GM19397 (cell line): Measurements from ENCODE around the gene DBX2.
"Not testable (repeated sequence)": the region's sequence is repeated elsewhere in the genome, so short reads cannot be mapped to it uniquely, and the experiment has no call there.

Experiments
- ATAC-seq: cut with Tn5 transposase; IDR thresholded peaks from one replicate; pipeline ENCODE4 v1.9.1; 2021; ENCODE audit warnings: mild to moderate bottlenecking, moderate library complexity; ENCODE audit not compliant: unreplicated experiment

Gene DBX2

GRCh38 chr12:45050751-45051571 is at the start of gene DBX2:
DBX2 (minus strand) TSS chr12:45051099; CDS start chr12:45050927, 172 bp downstream.
- ATAC-seq = no peak

DNA sequence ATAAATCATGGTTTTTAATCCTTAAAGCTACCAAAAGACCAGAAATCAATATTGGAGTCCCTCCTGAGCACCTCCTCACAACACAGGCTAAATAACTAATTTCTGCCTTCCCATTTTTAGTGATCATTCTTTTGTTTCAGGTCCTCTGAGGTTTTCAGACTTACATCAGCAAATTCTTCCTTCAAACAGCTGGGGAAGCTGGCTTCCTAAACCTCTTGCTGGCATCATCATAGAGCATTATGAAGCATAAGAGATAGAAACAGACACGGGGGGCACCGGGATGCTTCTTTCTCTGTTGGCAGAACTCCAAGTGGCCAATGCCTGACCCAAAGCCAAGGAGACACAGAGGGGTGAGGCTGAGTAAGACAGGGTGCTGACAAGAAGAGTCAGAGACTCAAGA is 47.9 kb upstream of the DBX2 start:
- ATAC-seq = no peak

GRCh38 chr12:45095417-45095816 is 44.5 kb upstream of the DBX2 start:
- not testable (repeated sequence) for ATAC-seq

GRCh38 chr12:45093051-45093450 is 42.2 kb upstream of the DBX2 start:
- no peak for ATAC-seq

DNA sequence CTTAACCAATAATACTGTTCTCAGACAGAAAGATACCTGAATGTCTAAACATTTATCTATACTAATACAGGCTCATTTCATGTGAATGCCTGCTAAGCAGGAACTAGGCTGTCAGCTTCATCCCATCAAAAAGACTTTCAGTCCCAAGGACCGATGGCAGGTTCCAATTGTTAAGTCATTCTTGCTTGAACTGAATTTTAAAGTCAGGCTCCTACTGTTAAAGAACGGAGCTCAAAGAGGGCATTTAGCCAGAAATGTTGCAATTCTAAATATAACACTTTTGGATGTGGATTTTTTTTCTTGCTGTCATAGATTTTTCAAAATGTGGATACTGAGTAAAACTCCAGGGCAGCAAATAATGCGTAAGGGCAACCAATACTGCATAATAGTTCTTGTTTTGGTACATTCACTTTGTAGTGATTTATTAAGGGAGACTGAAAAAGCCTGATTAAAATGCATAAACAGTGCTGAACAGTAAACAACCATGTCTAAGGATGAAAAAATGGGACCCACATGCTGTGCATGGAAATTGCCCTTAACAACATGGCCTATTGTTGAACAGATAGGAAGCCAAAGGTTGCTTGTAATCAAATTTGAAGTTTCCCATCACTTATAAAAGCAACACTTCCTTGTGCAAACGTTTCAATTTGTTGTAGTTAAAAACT is 38.6 kb upstream of the DBX2 start:
- no peak for ATAC-seq

- ATAC-seq = no peak
These were observed 37.7 kb upstream of the DBX2 start for GRCh38 chr12:45088608-45089007.

DNA sequence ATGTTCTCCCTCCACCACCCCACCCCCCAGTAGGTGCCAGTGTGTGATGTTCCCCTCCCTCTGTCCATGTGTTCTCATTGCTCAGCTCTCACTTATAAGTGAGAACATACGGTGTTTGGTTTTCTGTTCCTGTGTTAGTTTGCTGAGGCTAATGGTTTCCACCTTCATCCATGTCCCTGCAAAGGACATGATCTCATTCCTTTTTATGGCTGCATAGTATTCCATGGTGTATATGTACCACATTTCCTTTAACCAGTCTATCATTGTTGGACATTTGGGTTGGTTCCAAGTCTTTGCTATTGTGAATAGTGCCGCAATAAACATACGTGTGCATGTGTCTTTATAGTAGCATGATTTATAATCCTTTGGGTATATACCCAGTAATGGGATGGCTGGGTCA is 33.3 kb upstream of the DBX2 start:
- ATAC-seq = not testable (repeated sequence)

DNA sequence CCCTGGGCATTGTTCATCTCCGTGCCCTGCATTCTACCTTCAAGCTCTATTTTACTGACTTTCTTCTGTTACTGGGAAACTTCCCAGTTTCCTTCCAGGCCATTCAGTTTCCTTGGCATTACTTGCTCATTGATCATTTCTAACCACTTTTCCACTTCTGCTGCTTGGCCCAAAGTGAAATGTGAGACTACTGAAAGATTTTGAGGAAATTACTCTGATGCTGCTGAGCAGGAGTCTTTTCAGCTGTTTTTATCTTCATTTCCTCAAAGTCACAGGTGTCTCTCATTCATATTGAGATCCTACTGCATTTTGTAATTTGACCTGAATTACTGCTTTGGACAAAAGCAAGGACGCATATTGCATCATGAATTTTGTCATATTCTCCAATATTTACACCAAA is 26.4 kb upstream of the DBX2 start:
- no peak for ATAC-seq

DNA sequence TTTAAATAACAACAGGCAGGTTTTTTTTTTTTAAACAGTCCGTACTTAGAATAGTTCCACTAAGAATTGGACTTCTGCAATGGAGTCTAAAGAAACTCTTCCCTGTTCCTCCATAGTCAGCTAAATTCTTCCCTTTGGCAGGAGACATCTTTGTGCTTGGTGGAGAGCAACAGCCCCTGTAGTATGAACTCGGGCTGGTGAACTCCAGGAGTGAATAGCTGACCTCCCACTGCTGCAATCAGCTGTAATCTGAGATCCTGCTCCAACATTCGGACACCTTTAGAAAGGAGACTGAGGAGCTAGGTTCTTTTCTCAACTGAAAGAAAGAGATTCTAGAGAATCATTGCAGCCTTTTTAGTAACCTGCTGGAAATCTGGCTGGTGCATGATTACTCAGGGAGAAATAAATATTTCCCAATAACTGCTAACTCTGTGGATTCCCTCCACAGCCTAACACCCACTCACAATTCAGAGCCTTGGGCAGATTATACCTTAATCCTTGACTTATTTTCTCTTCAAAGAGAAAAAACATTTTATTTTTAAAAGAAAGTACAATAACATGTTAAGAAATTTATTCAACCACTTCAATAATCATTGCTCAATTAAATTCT is 25.6 kb upstream of the DBX2 start:
- no peak for ATAC-seq

DNA sequence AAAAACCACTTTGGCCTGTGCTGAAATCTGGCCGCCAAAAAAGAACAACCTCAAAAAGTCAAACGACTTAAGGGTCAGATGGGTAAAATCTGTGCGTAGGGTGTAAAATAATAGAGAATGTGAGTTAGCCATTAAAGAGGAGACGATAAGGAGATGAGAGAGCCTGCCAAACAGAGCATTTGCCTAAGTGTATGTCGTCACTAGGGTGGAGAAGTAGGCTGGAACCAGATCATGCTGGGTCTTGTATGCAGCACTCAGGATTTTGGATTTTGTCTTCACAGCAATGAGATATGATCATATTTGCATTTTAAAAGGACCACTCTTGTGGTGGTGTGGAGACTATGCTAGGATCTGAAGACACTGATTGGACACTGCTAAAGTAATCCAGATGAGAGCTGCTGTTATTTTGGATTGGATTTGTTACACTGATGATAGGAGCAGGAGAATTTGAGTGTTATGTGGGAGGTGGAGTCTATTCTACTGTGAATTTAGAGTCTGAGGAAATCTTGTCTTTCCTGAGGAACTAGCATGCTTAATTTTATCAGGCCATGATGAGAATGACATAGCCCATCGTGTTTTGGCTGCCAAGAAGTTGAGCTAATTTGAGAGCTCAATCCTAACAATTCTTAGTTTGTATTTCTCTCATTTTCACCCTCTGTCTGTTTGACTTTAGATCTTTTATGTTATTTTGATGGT is 24.8 kb upstream of the DBX2 start:
- no peak for ATAC-seq

DNA sequence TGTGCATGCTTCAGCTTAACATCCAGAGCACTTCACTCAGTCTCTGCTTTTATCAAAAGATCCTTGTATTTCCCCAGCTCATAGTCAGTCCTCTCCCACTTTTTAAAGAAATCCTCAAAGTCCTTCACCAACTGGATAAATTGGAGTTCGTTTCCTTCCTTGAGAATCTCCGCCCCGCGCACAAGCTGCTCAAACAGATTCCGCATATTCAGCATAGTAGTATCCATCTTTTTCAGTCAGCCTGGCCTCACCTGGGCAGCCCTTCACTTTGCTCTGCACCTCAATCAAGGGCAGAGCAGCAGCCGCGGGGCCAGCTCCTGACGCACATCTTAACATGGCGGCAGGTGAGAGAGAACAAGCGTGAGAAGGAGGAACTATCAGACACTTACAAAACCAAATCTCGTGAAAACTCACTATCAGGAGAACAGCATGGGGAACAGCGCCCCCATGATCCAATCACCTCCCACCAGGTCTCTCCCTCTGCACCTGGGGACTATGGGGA is 14.3 kb upstream of the DBX2 start:
- no peak for ATAC-seq

DNA sequence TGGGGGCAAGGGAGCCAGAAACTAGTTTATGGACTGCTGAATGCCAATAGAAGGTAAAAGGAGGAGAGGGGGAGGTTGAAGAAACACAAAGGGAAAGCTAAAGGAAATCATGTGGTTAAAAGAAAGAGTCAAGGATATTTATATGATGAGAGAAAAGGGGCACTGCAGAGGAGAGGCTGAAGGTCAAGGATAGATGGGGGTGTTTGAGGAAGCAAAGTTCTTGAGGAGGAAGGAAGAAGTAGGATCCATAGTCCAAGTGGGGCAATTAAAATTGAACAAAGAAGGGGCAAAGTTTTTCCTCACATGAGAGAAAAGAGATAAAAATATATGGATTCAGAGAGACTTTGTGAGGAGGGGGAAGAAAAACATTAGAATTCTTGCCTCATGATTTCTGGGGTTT is 10.1 kb upstream of the DBX2 start:
- ATAC-seq = no peak

DNA sequence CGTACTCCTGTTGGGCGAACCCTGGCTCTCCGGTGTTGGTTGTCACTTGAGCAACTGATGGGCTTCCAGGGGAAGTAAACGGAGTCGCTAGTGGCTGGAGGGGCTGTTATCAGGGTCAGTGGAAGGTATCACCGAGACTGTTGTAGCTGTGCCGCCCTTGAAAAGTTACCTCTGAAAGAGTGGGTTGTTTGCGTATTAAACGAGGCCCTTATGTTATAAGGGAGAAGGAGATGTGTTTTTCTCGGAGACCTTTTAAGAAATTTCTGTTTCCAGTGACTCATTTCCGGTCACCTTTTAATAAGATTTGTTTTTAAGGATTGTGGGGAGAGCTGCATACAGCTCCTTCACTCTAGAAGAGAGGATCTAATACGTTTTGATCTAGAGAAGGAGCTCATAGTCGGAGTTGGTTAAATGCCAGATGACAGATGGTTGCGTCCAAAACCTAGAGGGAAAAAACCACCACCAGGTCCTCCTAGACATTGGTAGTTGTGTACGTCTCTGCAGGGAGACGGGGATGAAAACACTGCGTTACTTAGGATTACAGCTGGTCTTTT is 750 bp upstream of the DBX2 start:
- ATAC-seq = no peak

DNA sequence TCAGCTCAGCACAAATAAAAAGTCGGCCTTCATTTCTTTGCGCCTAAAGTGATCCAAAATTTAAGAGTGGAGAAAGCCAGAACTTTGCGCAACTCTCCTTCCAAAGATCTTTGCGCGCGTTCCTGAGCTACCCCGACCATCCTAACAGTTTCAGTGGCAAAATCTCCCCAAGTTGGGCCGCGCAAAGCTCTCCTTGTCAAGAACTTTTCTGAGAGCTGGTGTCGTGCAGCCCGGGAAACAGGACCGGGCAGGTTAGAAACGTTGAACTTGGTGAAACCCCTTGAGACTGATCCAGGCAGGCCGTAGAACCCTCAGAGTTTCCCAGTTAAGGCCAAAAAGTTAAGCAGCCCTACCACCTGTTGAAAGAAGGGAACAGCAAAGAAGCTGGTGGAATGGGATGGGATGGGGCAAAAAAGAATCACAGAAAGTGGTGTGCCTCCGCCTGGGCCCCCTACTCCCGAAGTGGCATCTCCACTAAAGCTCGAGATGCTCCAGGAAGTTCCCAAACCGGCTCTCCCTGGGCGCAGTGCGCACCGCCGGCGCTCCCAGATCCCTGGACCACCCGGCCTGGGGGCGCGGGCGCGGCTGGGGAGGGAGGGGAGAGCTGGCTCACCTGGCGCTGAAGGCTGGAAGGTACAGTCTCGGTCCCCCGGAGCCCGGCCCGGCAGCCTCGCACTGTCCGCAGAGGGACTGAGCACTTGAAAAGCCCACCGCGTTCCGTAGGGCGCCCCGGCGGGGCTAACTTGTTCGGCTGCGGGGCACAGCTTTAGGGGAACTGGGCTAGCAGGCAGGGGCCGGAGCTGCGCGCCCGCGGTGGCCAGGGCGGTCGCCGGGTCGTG is 768 bp downstream of the DBX2 start:
- no peak for ATAC-seq

DNA sequence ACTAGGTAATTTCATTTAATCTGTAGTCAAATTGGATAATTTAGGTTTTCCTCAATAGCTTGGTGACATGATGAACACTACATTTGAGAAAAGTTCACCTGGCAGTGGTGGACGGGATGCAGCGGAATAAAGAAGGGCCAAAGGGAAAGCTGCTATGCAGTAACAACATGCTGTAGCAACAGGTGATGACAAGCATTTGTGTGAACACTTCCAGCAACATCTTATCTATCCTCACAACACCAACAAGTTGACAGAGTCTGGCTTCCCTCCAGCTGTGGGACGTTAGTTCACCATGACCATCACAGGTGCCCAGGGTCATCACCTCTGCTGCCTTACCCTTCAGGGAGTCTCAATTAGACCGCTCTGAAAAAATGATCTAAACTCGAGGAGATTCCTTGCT is 8.3 kb downstream of the DBX2 start:
- ATAC-seq = no peak

GRCh38 chr12:45040977-45041376 is 9.9 kb downstream of the DBX2 start:
- ATAC-seq = no peak

DNA sequence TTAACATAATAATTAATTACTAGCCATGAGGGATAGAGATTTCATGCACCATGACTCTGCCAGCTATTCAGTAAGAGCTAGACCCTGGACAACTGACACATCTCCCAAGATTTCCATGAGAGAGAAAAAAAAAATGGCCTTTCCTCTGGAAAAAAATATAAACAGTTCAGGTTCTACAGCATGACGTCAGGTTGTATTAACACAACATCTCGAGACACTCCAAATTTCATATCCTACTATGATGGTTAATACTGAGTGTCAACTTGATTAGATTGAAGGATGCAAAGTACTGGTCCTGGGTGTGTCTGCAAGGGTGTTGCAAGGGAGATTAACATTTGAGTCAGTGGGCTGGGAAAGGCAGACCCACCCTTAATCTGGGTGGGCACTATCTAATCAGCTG is 11.1 kb downstream of the DBX2 start:
- ATAC-seq = no peak

- no peak for ATAC-seq
These were observed 16.0 kb downstream of the DBX2 start for GRCh38 chr12:45034861-45035265.

- ATAC-seq = no peak
These were observed 33.0 kb downstream of the DBX2 start for GRCh38 chr12:45017916-45018315.

DNA sequence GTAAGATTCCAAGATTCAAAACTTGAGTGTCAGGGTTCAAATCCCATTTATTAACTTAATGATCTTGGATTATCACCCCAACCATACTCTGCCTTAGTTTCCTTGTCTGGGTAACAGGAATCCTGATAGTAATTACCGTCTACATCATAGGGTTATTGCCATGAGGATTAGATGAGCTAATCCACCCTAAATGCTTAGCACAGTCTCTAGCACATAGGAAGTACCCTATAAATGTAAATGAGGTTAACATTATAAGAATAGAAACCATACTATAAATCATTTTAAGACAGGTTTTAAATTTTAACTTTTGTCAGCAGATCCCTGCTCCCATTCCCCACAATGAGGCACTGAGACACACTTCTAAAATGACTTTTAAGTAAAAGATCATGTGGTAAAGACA is 36.5 kb downstream of the DBX2 start:
- ATAC-seq = no peak
